ENCODE data around the gene KRTAP9-7.
"Not testable (repeated sequence)": the region's sequence is repeated elsewhere in the genome, so short reads cannot be mapped to it uniquely, and the experiment has no call there.

The KRTAP9-7 gene, protein sequence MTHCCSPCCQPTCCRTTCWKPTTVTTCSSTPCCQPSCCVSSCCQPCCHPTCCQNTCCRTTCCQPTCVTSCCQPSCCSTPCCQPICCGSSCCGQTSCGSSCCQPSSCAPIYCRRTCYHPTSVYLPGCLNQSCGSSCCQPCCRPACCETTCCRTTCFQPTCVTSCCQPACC

DNA sequence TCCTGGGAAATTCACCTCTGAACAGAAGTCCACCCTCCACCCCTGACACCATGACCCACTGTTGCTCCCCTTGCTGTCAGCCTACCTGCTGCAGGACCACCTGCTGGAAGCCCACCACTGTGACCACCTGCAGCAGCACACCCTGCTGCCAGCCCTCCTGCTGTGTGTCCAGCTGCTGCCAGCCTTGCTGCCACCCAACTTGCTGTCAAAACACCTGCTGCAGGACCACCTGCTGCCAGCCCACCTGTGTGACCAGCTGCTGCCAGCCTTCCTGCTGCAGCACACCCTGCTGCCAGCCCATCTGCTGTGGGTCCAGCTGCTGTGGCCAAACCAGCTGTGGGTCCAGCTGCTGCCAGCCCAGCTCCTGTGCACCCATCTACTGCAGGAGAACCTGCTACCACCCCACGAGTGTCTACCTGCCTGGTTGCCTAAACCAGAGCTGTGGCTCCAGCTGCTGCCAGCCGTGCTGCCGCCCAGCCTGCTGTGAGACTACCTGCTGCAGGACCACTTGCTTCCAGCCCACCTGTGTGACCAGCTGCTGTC, at the start of gene KRTAP9-7:
Gene KRTAP9-7 (plus strand): TSS at position 51 of the 543 bp plus-strand sequence. CDS start 0 bp downstream, at position 51.
- not testable (repeated sequence) for H3K4me3 ChIP-seq (replicated peaks; ENCODE audit: low read depth, low read length); DNase-seq (ENCODE audit: low read depth)

DNA sequence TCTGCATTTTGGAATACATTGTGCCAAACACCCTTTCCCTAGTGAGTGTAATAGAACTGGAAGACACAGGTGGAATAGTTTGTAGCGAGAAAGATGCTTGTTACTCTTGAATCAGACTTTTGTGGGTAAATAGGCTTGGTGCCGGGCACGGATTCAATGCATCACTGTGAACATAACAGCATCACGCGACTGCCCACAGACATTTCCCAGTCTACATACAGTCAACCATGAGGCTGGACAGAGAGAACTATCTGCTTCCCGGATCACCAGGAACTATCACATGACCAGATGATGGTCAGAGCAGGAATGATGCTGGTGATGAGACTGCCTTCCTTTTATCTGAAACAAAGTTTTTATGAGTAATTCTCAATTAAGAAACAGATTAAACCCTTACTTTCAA, 49.4 kb upstream of the KRTAP9-7 start:
- no peak for DNase-seq (ENCODE audit: low read depth)
- no peak overlapping the region for H3K4me3 ChIP-seq (replicated peaks; ENCODE audit: low read depth, low read length)
- TF ChIP-seq, protein P1, sequence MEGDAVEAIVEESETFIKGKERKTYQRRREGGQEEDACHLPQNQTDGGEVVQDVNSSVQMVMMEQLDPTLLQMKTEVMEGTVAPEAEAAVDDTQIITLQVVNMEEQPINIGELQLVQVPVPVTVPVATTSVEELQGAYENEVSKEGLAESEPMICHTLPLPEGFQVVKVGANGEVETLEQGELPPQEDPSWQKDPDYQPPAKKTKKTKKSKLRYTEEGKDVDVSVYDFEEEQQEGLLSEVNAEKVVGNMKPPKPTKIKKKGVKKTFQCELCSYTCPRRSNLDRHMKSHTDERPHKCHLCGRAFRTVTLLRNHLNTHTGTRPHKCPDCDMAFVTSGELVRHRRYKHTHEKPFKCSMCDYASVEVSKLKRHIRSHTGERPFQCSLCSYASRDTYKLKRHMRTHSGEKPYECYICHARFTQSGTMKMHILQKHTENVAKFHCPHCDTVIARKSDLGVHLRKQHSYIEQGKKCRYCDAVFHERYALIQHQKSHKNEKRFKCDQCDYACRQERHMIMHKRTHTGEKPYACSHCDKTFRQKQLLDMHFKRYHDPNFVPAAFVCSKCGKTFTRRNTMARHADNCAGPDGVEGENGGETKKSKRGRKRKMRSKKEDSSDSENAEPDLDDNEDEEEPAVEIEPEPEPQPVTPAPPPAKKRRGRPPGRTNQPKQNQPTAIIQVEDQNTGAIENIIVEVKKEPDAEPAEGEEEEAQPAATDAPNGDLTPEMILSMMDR (IDR thresholded peaks at IDR 0.05; ENCODE audit: low read length, missing control alignments): no peak

DNA sequence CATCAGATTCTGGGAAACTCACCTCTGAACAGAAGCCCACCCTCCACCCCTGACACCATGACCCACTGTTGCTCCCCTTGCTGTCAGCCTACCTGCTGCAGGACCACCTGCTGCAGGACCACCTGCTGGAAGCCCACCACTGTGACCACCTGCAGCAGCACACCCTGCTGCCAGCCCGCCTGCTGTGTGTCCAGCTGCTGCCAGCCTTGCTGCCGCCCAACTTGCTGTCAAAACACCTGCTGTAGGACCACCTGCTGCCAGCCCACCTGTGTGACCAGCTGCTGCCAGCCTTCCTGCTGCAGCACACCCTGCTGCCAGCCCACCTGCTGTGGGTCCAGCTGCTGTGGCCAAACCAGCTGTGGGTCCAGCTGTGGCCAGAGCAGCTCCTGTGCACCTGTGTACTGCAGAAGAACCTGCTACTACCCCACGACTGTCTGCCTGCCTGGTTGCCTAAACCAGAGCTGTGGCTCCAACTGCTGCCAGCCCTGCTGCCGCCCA, 48.9 kb upstream of the KRTAP9-7 start, which contains the start of gene KRTAP9-2:
Gene KRTAP9-2 (plus strand): TSS at position 51 of the 498 bp plus-strand sequence. CDS start 7 bp downstream, at position 58.
- DNase-seq (ENCODE audit: low read depth); H3K4me3 ChIP-seq (replicated peaks; ENCODE audit: low read depth, low read length): not testable (repeated sequence)

DNA sequence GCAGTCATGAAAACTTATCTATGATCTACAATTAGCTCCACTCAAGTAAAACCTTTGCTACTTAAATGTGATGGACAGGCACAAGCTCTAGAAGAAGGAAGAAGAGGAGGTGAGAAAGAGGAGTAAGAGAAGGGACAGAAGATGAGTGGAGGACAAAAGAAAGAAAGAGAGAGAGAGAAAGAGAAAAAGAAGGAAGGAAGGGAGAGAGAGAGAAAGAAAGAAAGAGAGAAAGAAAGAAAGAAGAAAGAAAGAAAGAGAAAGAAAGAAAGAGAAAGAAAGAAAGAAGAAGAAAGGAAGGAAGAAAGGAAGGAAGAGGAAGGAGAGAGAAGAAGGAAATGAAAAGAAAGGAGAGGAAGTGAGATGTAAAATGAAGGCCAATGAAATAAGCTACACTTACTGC, 45.4 kb upstream of the KRTAP9-7 start:
- TF ChIP-seq, protein P1 (IDR thresholded peaks at IDR 0.05; ENCODE audit: low read length, missing control alignments): no peak
- H3K4me3 ChIP-seq (replicated peaks; ENCODE audit: low read depth, low read length): no peak overlapping the region

DNA sequence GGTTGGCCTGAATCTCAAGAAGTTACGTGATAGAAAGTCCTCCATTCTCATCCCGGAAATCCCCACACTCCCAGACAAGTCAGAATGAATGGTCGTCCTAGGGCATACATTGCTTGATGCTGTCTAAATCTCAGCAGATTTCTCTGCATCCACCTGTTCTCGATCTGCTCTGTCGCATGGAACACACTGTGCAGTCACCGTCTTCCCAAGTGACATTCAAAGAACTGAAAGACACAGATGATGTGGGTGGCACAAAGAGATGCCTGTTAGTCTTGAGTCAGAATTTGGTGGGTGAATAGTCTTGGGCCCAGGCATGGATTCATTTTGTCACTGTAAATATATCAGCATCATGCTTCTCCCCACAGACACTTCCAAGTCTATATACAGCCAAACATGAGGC, 43.8 kb upstream of the KRTAP9-7 start:
- H3K4me3 ChIP-seq (replicated peaks; ENCODE audit: low read depth, low read length): no peak overlapping the region
- TF ChIP-seq, protein P1 (IDR thresholded peaks at IDR 0.05; ENCODE audit: low read length, missing control alignments): no peak
- DNase-seq (ENCODE audit: low read depth): no peak

More for the DNA sequence above, 45.4 kb upstream of the KRTAP9-7 start:
- DNase-seq (ENCODE audit: low read depth): no peak

DNA sequence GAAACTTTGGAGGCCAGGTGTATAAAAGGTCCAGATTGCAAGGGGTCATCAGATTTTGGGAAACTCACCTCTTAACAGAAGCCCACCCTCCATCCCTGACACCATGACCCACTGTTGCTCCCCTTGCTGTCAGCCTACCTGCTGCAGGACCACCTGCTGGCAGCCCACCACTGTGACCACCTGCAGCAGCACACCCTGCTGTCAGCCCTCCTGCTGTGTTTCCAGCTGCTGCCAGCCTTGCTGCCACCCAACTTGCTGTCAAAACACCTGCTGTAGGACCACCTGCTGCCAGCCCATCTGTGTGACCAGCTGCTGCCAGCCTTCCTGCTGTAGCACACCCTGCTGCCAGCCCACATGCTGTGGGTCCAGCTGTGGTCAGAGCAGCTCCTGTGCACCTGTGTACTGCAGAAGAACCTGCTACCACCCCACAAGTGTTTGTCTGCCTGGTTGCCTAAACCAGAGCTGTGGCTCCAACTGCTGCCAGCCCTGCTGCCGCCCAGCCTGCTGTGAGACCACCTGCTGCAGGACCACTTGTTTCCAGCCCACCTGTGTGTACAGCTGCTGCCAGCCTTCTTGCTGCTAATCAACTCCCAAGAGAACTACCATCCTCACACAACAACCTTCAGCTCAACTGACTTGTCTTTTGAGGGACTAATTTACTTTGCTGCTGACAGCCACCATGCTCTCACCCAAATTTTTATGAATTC, 42.9 kb upstream of the KRTAP9-7 start, which contains the start of gene KRTAP9-3:
Gene KRTAP9-3 (plus strand): TSS at position 51 of the 707 bp plus-strand sequence. CDS start 53 bp downstream, at position 104.
- not testable (repeated sequence) for DNase-seq (ENCODE audit: low read depth); H3K4me3 ChIP-seq (replicated peaks; ENCODE audit: low read depth, low read length)

DNA sequence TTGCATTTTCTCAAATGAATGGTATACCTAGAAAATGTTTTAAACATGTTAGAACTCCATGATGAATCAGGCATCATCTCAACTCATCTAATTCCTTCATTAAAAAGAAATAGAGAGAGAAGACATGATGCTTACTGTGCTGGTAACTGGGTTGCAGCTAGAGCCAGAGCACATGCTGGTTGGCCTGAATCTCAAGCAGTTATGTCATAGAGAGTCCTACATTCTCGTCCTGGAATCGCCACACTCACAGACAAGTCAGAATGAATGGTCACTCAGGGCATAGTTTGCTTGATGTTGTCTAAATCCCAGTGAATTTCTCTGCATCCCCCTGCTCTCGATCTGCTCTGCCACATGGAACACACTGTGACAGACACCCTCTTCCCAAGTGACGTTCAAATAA, 38.4 kb upstream of the KRTAP9-7 start:
- H3K4me3 ChIP-seq (replicated peaks; ENCODE audit: low read depth, low read length); DNase-seq (ENCODE audit: low read depth): not testable (repeated sequence)

DNA sequence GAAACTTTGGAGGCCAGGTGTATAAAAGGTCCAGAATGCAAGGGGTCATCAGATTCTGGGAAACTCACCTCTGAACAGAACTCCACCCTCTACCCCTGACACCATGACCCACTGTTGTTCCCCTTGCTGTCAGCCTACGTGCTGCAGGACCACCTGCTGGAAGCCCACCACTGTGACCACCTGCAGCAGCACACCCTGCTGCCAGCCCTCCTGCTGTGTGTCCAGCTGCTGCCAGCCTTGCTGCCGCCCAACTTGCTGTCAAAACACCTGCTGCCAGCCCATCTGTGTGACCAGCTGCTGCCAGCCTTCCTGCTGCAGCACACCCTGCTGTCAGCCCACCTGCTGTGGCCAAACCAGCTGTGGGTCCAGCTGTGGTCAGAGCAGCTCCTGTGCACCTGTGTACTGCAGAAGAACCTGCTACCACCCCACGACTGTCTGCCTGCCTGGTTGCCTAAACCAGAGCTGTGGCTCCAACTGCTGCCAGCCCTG, 37.5 kb upstream of the KRTAP9-7 start, which contains the start of gene KRTAP9-8:
Gene KRTAP9-8 (plus strand): TSS at position 51 of the 489 bp plus-strand sequence. CDS start 53 bp downstream, at position 104.
- not testable (repeated sequence) for DNase-seq (ENCODE audit: low read depth); H3K4me3 ChIP-seq (replicated peaks; ENCODE audit: low read depth, low read length)

DNA sequence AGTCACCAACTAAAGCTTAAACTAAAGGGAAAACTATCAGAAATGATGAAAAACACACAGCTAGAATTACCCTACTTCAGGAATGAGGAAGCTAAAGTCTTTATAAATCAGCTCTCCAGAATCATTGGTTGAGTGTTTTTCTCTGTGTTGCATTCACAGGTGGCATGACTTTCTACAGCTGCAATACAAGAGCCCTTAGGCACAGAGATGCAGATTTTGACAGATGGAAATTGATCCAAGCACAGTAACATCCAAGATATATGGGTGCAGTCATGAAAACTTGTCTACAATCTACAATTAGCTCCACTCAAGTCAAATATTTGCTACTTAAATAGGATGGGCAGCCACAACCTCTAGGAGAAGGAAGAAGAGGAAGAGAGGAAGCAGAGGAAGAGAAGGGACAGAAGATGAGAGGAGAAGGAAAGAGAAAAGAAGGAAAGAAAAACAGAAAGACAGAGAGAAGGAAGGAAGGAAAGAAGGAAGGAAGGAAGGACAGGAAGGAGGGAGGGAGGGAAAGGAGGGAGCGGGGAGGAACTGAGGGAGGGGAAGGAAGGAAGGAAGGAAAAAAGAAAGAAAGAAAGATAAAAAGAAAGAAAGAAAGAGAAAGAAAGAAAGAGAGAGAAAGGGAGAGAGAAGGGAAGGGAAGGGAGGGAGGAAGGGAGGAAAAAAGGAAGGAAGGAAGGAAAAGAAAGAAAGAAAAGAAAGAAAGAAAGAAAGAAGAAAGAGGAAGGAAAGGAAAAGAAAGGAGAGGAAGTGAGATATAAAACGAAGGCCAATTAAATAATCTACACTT, 28.3 kb upstream of the KRTAP9-7 start:
- DNase-seq (ENCODE audit: low read depth); H3K4me3 ChIP-seq (replicated peaks; ENCODE audit: low read depth, low read length): not testable (repeated sequence)

DNA sequence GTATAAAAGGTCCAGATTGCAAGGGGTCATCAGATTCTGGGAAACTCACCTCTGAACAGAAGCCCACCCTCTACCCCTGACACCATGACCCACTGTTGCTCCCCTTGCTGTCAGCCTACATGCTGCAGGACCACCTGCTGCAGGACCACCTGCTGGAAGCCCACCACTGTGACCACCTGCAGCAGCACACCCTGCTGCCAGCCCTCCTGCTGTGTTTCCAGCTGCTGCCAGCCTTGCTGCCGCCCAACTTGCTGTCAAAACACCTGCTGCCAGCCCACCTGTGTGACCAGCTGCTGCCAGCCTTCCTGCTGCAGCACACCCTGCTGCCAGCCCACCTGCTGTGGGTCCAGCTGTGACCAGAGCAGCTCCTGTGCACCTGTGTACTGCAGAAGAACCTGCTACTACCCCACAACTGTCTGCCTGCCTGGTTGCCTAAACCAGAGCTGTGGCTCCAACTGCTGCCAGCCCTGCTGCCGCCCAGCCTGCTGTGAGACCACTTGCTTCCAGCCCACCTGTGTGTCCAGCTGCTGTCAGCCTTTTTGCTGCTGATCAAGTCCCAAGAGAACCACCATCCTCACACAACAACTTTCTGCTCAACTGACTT, 25.8 kb upstream of the KRTAP9-7 start, which contains the start of gene KRTAP9-4:
Gene KRTAP9-4 (plus strand): TSS at position 51 of the 604 bp plus-strand sequence. CDS start 34 bp downstream, at position 85.
- H3K4me3 ChIP-seq (replicated peaks; ENCODE audit: low read depth, low read length); DNase-seq (ENCODE audit: low read depth): not testable (repeated sequence)
